Measurements from ENCODE around the gene THOC1. TPM values are rescaled to one million over a fixed set of nuclear protein-coding genes. Genes with fewer than 3 reads are reported as not detected.

The THOC1 gene
- total and polyA plus RNA-seq, 2 donors (not counting 3 experiments of a cell fraction or from before 2014, with no cell fraction given) = 12.0 to 50.5 TPM

- ChIA-PET POLR2A (no interaction called here), CTCF (no interaction called here)
- Histone ChIP-seq H3K79me2 (ENCODE audit: control insufficient read depth, insufficient read depth, low read length) (no peaks in the 10 kb centered on the region), H3K9ac (replicated peaks; ENCODE audit: extremely low read depth, insufficient read depth, low read length) (no peak overlapping the region), H2AFZ (ENCODE audit: low read depth, low read length) (no peak overlapping the region), H3K36me3 (ENCODE audit: control insufficient read depth in 2 of 2, extremely low read depth in 1 of 2, insufficient read depth in 2 of 2, low read length in 2 of 2) (no peaks in the 10 kb centered on the region), H4K20me1 (replicated peaks; ENCODE audit: control insufficient read depth, extremely low read depth, insufficient read depth, low read length) (no peaks in the 10 kb centered on the region), H3K27me3 (ENCODE audit: control insufficient read depth in 2 of 2, insufficient read depth in 2 of 2, low read length in 2 of 2) (no peaks in the 10 kb centered on the region), H3K4me3 (replicated peaks in 1 of 3; ENCODE audit: insufficient read depth in 1 of 3, low read depth in 1 of 3, low read length in 3 of 3) (no peak overlapping the region), H3K4me1 (ENCODE audit: control insufficient read depth, extremely low read depth, insufficient read depth, low read length) (peaks cover 5% of the 10 kb centered on the region), H3K9me3 (replicated peaks; ENCODE audit: control insufficient read depth, insufficient read depth, low read length) (no peaks in the 10 kb centered on the region), H3K27ac (ENCODE audit: insufficient read depth, low read depth, low read length) (no peak overlapping the region), H3K9me1 (replicated peaks; ENCODE audit: control insufficient read depth, extremely low read depth, insufficient read depth, low read length) (no peaks in the 10 kb centered on the region), H3K4me2 (ENCODE audit: insufficient read depth, low read length) (no peak overlapping the region)
- dilution Hi-C loops (cut with MboI; ENCODE audit: extremely low pct_ligation_motif_present, low sequenced_read_pairs) = no loop called here
- FAIRE-seq (no peak), DNase-seq (ENCODE audit: low read depth, low spot score) (no peak)
- intact Hi-C loops (cut with micrococcal nuclease) = no loop called here
- TF ChIP-seq, protein P1, sequence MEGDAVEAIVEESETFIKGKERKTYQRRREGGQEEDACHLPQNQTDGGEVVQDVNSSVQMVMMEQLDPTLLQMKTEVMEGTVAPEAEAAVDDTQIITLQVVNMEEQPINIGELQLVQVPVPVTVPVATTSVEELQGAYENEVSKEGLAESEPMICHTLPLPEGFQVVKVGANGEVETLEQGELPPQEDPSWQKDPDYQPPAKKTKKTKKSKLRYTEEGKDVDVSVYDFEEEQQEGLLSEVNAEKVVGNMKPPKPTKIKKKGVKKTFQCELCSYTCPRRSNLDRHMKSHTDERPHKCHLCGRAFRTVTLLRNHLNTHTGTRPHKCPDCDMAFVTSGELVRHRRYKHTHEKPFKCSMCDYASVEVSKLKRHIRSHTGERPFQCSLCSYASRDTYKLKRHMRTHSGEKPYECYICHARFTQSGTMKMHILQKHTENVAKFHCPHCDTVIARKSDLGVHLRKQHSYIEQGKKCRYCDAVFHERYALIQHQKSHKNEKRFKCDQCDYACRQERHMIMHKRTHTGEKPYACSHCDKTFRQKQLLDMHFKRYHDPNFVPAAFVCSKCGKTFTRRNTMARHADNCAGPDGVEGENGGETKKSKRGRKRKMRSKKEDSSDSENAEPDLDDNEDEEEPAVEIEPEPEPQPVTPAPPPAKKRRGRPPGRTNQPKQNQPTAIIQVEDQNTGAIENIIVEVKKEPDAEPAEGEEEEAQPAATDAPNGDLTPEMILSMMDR (IDR thresholded peaks at IDR 0.05; ENCODE audit: extremely low read depth in 1 of 2, insufficient read depth in 1 of 2, low read depth in 1 of 2, low read length in 2 of 2) = no peak
- no peak for TF ChIP-seq EZH2 (IDR thresholded peaks at IDR 0.05; ENCODE audit: borderline replicate concordance, low read depth, low read length, severe bottlenecking)
- no TSS peak for BruUV-seq (replicated peaks)
Measured at GRCh38 chr18:273525-273924, 5.7 kb upstream of the THOC1 start.

DNA sequence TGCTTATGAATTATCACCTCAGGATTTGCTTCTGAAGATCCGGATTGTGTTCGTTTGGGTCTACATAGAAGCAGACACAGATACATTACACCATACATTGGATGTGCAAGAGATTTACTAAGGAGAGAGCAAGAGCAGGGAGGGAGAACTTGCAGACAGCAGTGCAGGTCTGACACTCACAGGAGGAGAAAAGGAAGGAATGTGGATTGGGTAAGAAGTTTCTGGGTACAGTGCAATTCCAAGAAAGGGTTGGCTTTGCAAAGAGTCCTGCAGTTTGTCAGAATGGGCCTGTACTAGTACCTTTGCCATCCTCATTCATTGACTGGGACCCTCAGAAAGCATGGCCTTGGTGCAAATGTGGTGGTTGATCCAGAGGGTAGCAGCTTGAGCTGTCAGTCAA is 4.8 kb upstream of the THOC1 start:
- H3K27ac ChIP-seq (ENCODE audit: insufficient read depth, low read depth, low read length) = no peak overlapping the region
- H3K27me3 ChIP-seq (ENCODE audit: control insufficient read depth in 2 of 2, insufficient read depth in 2 of 2, low read length in 2 of 2) = no peaks in the 10 kb centered on the region
- H3K9ac ChIP-seq (replicated peaks; ENCODE audit: extremely low read depth, insufficient read depth, low read length) = no peak overlapping the region
- no peaks in the 10 kb centered on the region for H3K9me1 ChIP-seq (replicated peaks; ENCODE audit: control insufficient read depth, extremely low read depth, insufficient read depth, low read length)
- H3K9me3 ChIP-seq (replicated peaks; ENCODE audit: control insufficient read depth, insufficient read depth, low read length) = no peaks in the 10 kb centered on the region
- H2AFZ ChIP-seq (ENCODE audit: low read depth, low read length) = no peak overlapping the region
- no peak for TF ChIP-seq MYC (IDR thresholded peaks at IDR 0.05; ENCODE audit: low read depth, low read length)
- no peak for TF ChIP-seq EZH2 (IDR thresholded peaks at IDR 0.05; ENCODE audit: borderline replicate concordance, low read depth, low read length, severe bottlenecking)
- no peak for TF ChIP-seq POLR2AphosphoS5 (IDR thresholded peaks at IDR 0.05; ENCODE audit: insufficient read depth, low read depth, low read length)
- TF ChIP-seq, protein P1 (IDR thresholded peaks at IDR 0.05; ENCODE audit: extremely low read depth in 1 of 2, insufficient read depth in 1 of 2, low read depth in 1 of 2, low read length in 2 of 2) = no peak
- TF ChIP-seq POLR2A (IDR thresholded peaks at IDR 0.05; ENCODE audit: low read depth, low read length) = no peak
- dilution Hi-C loops (cut with MboI; ENCODE audit: extremely low pct_ligation_motif_present, low sequenced_read_pairs) (no loop called here), intact Hi-C loops (cut with micrococcal nuclease) (no loop called here)
- DNase-seq (ENCODE audit: low read depth, low spot score) (no peak), FAIRE-seq (no peak)
- ChIA-PET POLR2A (no interaction called here), CTCF (interaction anchor here (1.0 to 1.6 kb wide), 2 partner anchors 10 to 21 kb away, joined by 3 to 5 read pairs; no protein-coding TSS in a partner anchor)
- no peaks in the 10 kb centered on the region for H3K36me3 ChIP-seq (ENCODE audit: control insufficient read depth in 2 of 2, extremely low read depth in 1 of 2, insufficient read depth in 2 of 2, low read length in 2 of 2)
- BruUV-seq (replicated peaks) = no TSS peak
- peaks cover under 1% of the 10 kb centered on the region for H3K79me2 ChIP-seq (ENCODE audit: control insufficient read depth, insufficient read depth, low read length)
- H3K4me3 ChIP-seq (replicated peaks in 1 of 3; ENCODE audit: insufficient read depth in 1 of 3, low read depth in 1 of 3, low read length in 3 of 3) = no peak overlapping the region
- H3K4me2 ChIP-seq (ENCODE audit: insufficient read depth, low read length) = no peak overlapping the region
- no peaks in the 10 kb centered on the region for H4K20me1 ChIP-seq (replicated peaks; ENCODE audit: control insufficient read depth, extremely low read depth, insufficient read depth, low read length)
- peaks cover 6% of the 10 kb centered on the region for H3K4me1 ChIP-seq (ENCODE audit: control insufficient read depth, extremely low read depth, insufficient read depth, low read length)
